HG03060 (cell line): ENCODE measurements around the gene NAXD.
"Not testable (repeated sequence)": the region's sequence is repeated elsewhere in the genome, so short reads cannot be mapped to it uniquely, and the experiment has no call there.

Experiments
- ATAC-seq: cut with Tn5 transposase; IDR thresholded peaks from one replicate; pipeline ENCODE4 v1.9.1; 2021; ENCODE audit warnings: low read depth, moderate number of reproducible peaks; ENCODE audit not compliant: unreplicated experiment

Gene NAXD

GRCh38 chr13:110661256-110661655 lies 45.9 kb downstream of the NAXD start:
- no peak for ATAC-seq

- no peak for ATAC-seq
Observed at GRCh38 chr13:110662091-110662490, 46.7 kb downstream of the NAXD start.

- ATAC-seq = no peak
Observed at GRCh38 chr13:110662777-110663443, 47.6 kb downstream of the NAXD start.

GRCh38 chr13:110663491-110663890 lies 48.1 kb downstream of the NAXD start:
- no peak for ATAC-seq

GRCh38 chr13:110664041-110664440 lies 48.7 kb downstream of the NAXD start:
- ATAC-seq = no peak

- no peak for ATAC-seq
Observed at GRCh38 chr13:110664673-110665072, 49.3 kb downstream of the NAXD start.

- ATAC-seq = no peak
Observed at GRCh38 chr13:110665491-110666254, 50.3 kb downstream of the NAXD start.

- no peak for ATAC-seq
Observed at GRCh38 chr13:110666255-110666533, 50.8 kb downstream of the NAXD start.

- no peak for ATAC-seq
Observed at GRCh38 chr13:110669036-110669435, 53.7 kb downstream of the NAXD start.

- ATAC-seq = not testable (repeated sequence)
Observed at GRCh38 chr13:110669814-110670213, 54.5 kb downstream of the NAXD start.

GRCh38 chr13:110676595-110677587 lies 61.5 kb downstream of the NAXD start:
- ATAC-seq = peak; percentile 70

GRCh38 chr13:110677731-110678545 lies 62.6 kb downstream of the NAXD start:
- ATAC-seq = no peak

- ATAC-seq = no peak
Observed at GRCh38 chr13:110680852-110681251, 65.5 kb downstream of the NAXD start.

- no peak for ATAC-seq
Observed at GRCh38 chr13:110681868-110682550, 66.7 kb downstream of the NAXD start.

- no peak for ATAC-seq
Observed at GRCh38 chr13:110682746-110683145, 67.4 kb downstream of the NAXD start.

GRCh38 chr13:110683203-110683883 lies 68.0 kb downstream of the NAXD start:
- no peak for ATAC-seq

- no peak for ATAC-seq
Observed at GRCh38 chr13:110683921-110684320, 68.6 kb downstream of the NAXD start.

GRCh38 chr13:110684388-110685056 lies 69.2 kb downstream of the NAXD start:
- no peak for ATAC-seq
